ENCODE measurements around the gene OR13C8. TPM values are rescaled to one million over a fixed set of nuclear protein-coding genes. Genes with fewer than 3 reads are reported as not detected.

OR13C8 gene
- total and polyA plus RNA-seq, 2 of the 8 experiments (the other 6 are each of a cell fraction or from before 2014, with no cell fraction given): not detected

DNA sequence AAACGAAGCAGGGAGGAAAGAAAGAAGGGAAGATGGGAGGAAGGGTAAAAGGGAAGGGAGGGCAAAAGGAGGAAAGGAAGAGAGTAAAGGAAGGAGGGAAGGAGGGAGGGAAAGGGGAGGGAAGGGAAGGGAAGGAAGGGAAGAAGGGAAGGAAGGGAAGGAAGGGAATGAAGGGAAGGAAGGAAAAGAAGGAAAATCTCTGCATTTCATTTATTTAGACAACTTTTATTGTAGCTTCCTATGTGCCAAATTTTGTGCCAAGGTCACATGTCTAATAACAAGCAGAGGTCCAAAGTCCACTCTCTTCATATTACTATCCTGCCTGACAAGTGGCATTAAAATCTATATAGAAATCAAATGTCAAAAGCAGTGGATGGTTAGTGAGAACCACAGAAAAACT lies 29.7 kb upstream of the OR13C8 start:
- Histone ChIP-seq H3K36me3 (ENCODE audit: control insufficient read depth in 2 of 4, insufficient read depth in 4 of 4, low read length in 3 of 4) (no peaks in the 10 kb centered on the region), H2BK20ac (ENCODE audit: low read length) (no peak overlapping the region), H3K56ac (replicated peaks; ENCODE audit: insufficient read length, low read depth, low read length) (no peak overlapping the region), H3K4me1 (replicated peaks in 1 of 4; ENCODE audit: control insufficient read depth in 3 of 4, insufficient read depth in 4 of 4, low read length in 3 of 4) (no peaks in the 10 kb centered on the region), H3K9me3 (ENCODE audit: insufficient read depth in 2 of 2, low read depth in 1 of 2, low read length in 1 of 2) (no peaks in the 10 kb centered on the region), H3K27me3 (replicated peaks in 1 of 4; ENCODE audit: control insufficient read depth in 3 of 4, extremely low read depth in 1 of 4, insufficient read depth in 3 of 4, low read length in 3 of 4) (no peaks in the 10 kb centered on the region), H2BK120ac (replicated peaks; ENCODE audit: low read depth, low read length) (no peak overlapping the region), H3K9ac (replicated peaks in 1 of 4; ENCODE audit: extremely low read depth in 1 of 4, low read depth in 3 of 4, low read length in 3 of 4) (no peak overlapping the region), H3K14ac (ENCODE audit: insufficient read length) (no peak overlapping the region), H4K20me1 (replicated peaks in 1 of 2; ENCODE audit: control insufficient read depth in 1 of 2, insufficient read depth in 2 of 2, low read length in 2 of 2) (no peaks in the 10 kb centered on the region), H2BK5ac (ENCODE audit: low read depth, low read length) (no peak overlapping the region), H4K91ac (replicated peaks; ENCODE audit: insufficient read length, low read length) (no peak overlapping the region), H4K5ac (ENCODE audit: insufficient read length, low read depth, low read length) (no peak overlapping the region), H2AK5ac (ENCODE audit: low read depth, low read length) (no peak overlapping the region), H3K79me1 (ENCODE audit: low read depth, low read length) (no peaks in the 10 kb centered on the region), H3K4me3 (ENCODE audit: extremely low read depth in 1 of 4, insufficient read depth in 2 of 4, low read depth in 3 of 4, low read length in 4 of 4) (no peak overlapping the region), H2BK12ac (ENCODE audit: low read depth, low read length) (no peak overlapping the region), H4K8ac (ENCODE audit: extremely low read depth, insufficient read depth, low read length) (no peak overlapping the region), H2AFZ (ENCODE audit: low read length) (no peak overlapping the region), H3K4ac (replicated peaks; ENCODE audit: insufficient read length, low read depth, low read length) (no peak overlapping the region), H3K23me2 (ENCODE audit: low read depth, low read length) (peaks cover 2% of the 10 kb centered on the region; the same call in 1 of the 2 replicates), H2BK15ac (ENCODE audit: low read length) (no peak overlapping the region), H3K4me2 (ENCODE audit: insufficient read depth in 1 of 2, low read depth in 2 of 2, low read length in 2 of 2) (no peak overlapping the region), H3K79me2 (ENCODE audit: control insufficient read depth in 1 of 2, insufficient read depth in 2 of 2, low read length in 2 of 2) (no peaks in the 10 kb centered on the region), H3K27ac (ENCODE audit: low read depth, low read length) (no peak overlapping the region), H3K18ac (ENCODE audit: extremely low read depth, low read length) (no peak overlapping the region), H3K23ac (ENCODE audit: insufficient read length) (no peak overlapping the region)
- TF ChIP-seq TEAD4 (IDR thresholded peaks at IDR 0.05; ENCODE audit: low read depth, low read length): no peak
- TF ChIP-seq TCF12 (IDR thresholded peaks at IDR 0.05; ENCODE audit: low read depth, low read length): no peak
- TF ChIP-seq KDM5A (IDR thresholded peaks at IDR 0.05; ENCODE audit: low read length): no peak
- TF ChIP-seq CEBPB (IDR thresholded peaks at IDR 0.05; ENCODE audit: low read depth, low read length): no peak
- TF ChIP-seq, protein P1, sequence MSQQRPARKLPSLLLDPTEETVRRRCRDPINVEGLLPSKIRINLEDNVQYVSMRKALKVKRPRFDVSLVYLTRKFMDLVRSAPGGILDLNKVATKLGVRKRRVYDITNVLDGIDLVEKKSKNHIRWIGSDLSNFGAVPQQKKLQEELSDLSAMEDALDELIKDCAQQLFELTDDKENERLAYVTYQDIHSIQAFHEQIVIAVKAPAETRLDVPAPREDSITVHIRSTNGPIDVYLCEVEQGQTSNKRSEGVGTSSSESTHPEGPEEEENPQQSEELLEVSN (IDR thresholded peaks at IDR 0.05): no peak
- TF ChIP-seq EGR1 (IDR thresholded peaks at IDR 0.05; ENCODE audit: borderline replicate concordance, low read depth, low read length): no peak
- no peak for TF ChIP-seq MAFK (IDR thresholded peaks at IDR 0.05; ENCODE audit: low read depth, low read length)
- TF ChIP-seq SIX5 (IDR thresholded peaks at IDR 0.05; ENCODE audit: low read depth, low read length): no peak
- no peak for TF ChIP-seq CTBP2 (IDR thresholded peaks at IDR 0.05; ENCODE audit: borderline replicate concordance, insufficient read depth, insufficient read length, low read length)
- no peak for TF ChIP-seq POLR2AphosphoS5 (IDR thresholded peaks at IDR 0.05; ENCODE audit: low read depth, low read length)
- TF ChIP-seq BACH1 (IDR thresholded peaks at IDR 0.05; ENCODE audit: low read length): no peak
- TF ChIP-seq BCL11A (IDR thresholded peaks at IDR 0.05; ENCODE audit: low read depth in 2 of 2, low read length in 2 of 2): no peak
- TF ChIP-seq RAD21 (IDR thresholded peaks at IDR 0.05 in 1 of 2, conservative IDR thresholded peaks at IDR 0.05 in 1 of 2; ENCODE audit: low read depth in 2 of 2, low read length in 2 of 2): no peak
- no peak for TF ChIP-seq SUZ12 (IDR thresholded peaks at IDR 0.05; ENCODE audit: low read length)
- FAIRE-seq (no peak), DNase-seq (ENCODE audit: low read depth in 1 of 2, low spot score in 2 of 2) (no peak)
- POLR2A ChIA-PET (ENCODE audit: partially characterized antibody): no interaction called here
- WGBS, 2 experiments (ENCODE audit: extremely low coverage in 1 of 2, insufficient coverage in 1 of 2, insufficient read length in 1 of 2, insufficient replicate concordance in 2 of 2, low coverage in 1 of 2, low lambda C conversion rate in 2 of 2, missing lambda C conversion rate in 1 of 2): 50% methylated on average over 1 of the region's 1 CpG; no CpG with 5 or more reads in 1 of the 2 experiments
- CTCF ChIA-PET (ENCODE audit: partially characterized antibody): no interaction called here
